BJ (cell line): ENCODE results near the gene IFNG. TPM values are rescaled to one million over a fixed set of nuclear protein-coding genes. Genes with fewer than 3 reads are reported as not detected.

Source experiments
- CTCF ChIA-PET: fragments of 350-600 bp; formaldehyde crosslinking; extraction: SDS; loops from one replicate; lab custom pipeline; 2021; ENCODE audit warnings: antibody characterized with exemption, inconsistent platforms; lab: Yijun Ruan, JAX
- POLR2A ChIA-PET: fragments of 300-600 bp; sonication (Branson Sonifier 250); formaldehyde crosslinking; extraction: SDS; loops from one replicate; lab custom pipeline; 2021; ENCODE audit warnings: antibody characterized with exemption; lab: Charles Lee
- DNase-seq: peaks from one replicate; pipeline ENCODE4 v3.0.0-alpha.2; 2011; ENCODE audit warnings: low read depth
- H3K27me3 ChIP-seq: 2 replicates; pipeline ENCODE4 v1.6.0; 2011; ENCODE audit warnings: low read length; ENCODE audit not compliant: control insufficient read depth, insufficient read depth
- H3K36me3 ChIP-seq: 2 replicates; pipeline ENCODE4 v1.5.1; 2011; ENCODE audit warnings: low read length; ENCODE audit not compliant: control insufficient read depth, insufficient read depth
- H3K4me3 ChIP-seq: 2 replicates; pipeline ENCODE4 v1.5.1; 2011; ENCODE audit warnings: low read depth, mild to moderate bottlenecking, control low read depth, low read length
- CTCF ChIP-seq: IDR thresholded peaks from 2 replicates; pipeline ENCODE4 v1.5.1; 2011; ENCODE audit warnings: low read depth, mild to moderate bottlenecking, control low read depth, inconsistent platforms, low read length, moderate library complexity; ENCODE audit not compliant: insufficient read depth
- polyA plus RNA-seq: library from polyadenylated mRNA; depleted of rRNA; stranded (reverse); fragments of >200 nt; gene quantifications from 2 replicates; pipeline ENCODE4 v1.2.3, GENCODE V29; 2011

Gene IFNG
- polyA plus RNA-seq, 1 experiment = not detected

GRCh38 chr12:68169213-68169889 is 9.8 kb upstream of the IFNG start:
- DNase-seq = no peak
- Histone ChIP-seq H3K36me3 (no peaks in the 10 kb centered on the region), H3K27me3 (no peaks in the 10 kb centered on the region), H3K4me3 (no peak overlapping the region)
- ChIA-PET POLR2A (no interaction called here), CTCF (interaction anchor here (2.5 kb wide), 1 partner anchor 11 kb away, joined by 8 read pairs; no protein-coding TSS in a partner anchor)
- no peak for TF ChIP-seq CTCF

- Histone ChIP-seq H3K36me3 (no peaks in the 10 kb centered on the region), H3K4me3 (no peak overlapping the region), H3K27me3 (no peaks in the 10 kb centered on the region)
- ChIA-PET POLR2A (no interaction called here), CTCF (no interaction called here)
- no peak for TF ChIP-seq CTCF
- no peak for DNase-seq
Observed at GRCh38 chr12:68166317-68166831, 6.8 kb upstream of the IFNG start.

GRCh38 chr12:68163560-68164081 is 4.1 kb upstream of the IFNG start:
- no peak for TF ChIP-seq CTCF
- CTCF ChIA-PET = no interaction called here
- H3K4me3 ChIP-seq = no peak overlapping the region
- no peaks in the 10 kb centered on the region for H3K27me3 ChIP-seq
- DNase-seq = no peak
- no peaks in the 10 kb centered on the region for H3K36me3 ChIP-seq
- POLR2A ChIA-PET = no interaction called here

- TF ChIP-seq CTCF = no peak
- Histone ChIP-seq H3K4me3 (no peak overlapping the region), H3K27me3 (no peaks in the 10 kb centered on the region), H3K36me3 (no peaks in the 10 kb centered on the region)
- no peak for DNase-seq
- CTCF ChIA-PET = no interaction called here
- POLR2A ChIA-PET = no interaction called here
Observed at GRCh38 chr12:68162374-68162773, 2.8 kb upstream of the IFNG start.

GRCh38 chr12:68158432-68158831 is 1.1 kb downstream of the IFNG start:
- Histone ChIP-seq H3K27me3 (0 out of 2 replicates have a peak, but pooled peaks cover under 1% of the 10 kb centered on the region), H3K36me3 (no peaks in the 10 kb centered on the region), H3K4me3 (no peak overlapping the region)
- CTCF ChIA-PET = interaction anchor here (0.8 to 3.9 kb wide), 10 partner anchors 10 to 237 kb away, joined by 3 to 23 read pairs (median 7); no protein-coding TSS in a partner anchor
- peak; percentile 50 for TF ChIP-seq CTCF
- no peak for DNase-seq
- POLR2A ChIA-PET = no interaction called here
